Endodermal cell (in vitro differentiated cells): ENCODE measurements around the gene UBASH3B. TPM values are rescaled to one million over a fixed set of nuclear protein-coding genes. Genes with fewer than 3 reads are reported as not detected.

Experiments
- DNase-seq: peaks from one replicate; pipeline ENCODE4 v3.0.0-alpha.2; 2017
- H3K27ac ChIP-seq: 2 replicates; pipeline ENCODE4 v1.5.1; 2013; ENCODE audit warnings: mild to moderate bottlenecking, low read depth, low read length, moderate library complexity
- H3K27me3 ChIP-seq: 2 replicates; pipeline ENCODE4 v1.6.1; 2013; ENCODE audit warnings: mild to moderate bottlenecking, low read length, moderate library complexity; ENCODE audit not compliant: insufficient read depth, control insufficient read depth, poor library complexity, severe bottlenecking
- H3K36me3 ChIP-seq: 2 replicates; pipeline ENCODE4 v1.7.0; 2013; ENCODE audit warnings: mild to moderate bottlenecking, low read length, moderate library complexity; ENCODE audit not compliant: control insufficient read depth, insufficient read depth
- H3K4me1 ChIP-seq: one replicate; pipeline ENCODE4 v1.7.0; 2013; ENCODE audit warnings: low read length; ENCODE audit not compliant: control insufficient read depth, insufficient read depth
- H3K4me3 ChIP-seq: 2 replicates; pipeline ENCODE4 v1.5.1; 2013; ENCODE audit warnings: mild to moderate bottlenecking, low read length, moderate library complexity
- H3K9ac ChIP-seq: 2 replicates; pipeline ENCODE4 v1.6.1; 2013; ENCODE audit warnings: mild to moderate bottlenecking, low read length, moderate library complexity; ENCODE audit not compliant: poor library complexity, severe bottlenecking; ENCODE audit errors: extremely low read depth
- H3K9me3 ChIP-seq: 2 replicates; pipeline ENCODE4 v1.6.1; 2013; ENCODE audit warnings: mild to moderate bottlenecking, low read length, moderate library complexity; ENCODE audit not compliant: control insufficient read depth
- H3K27ac Mint-ChIP-seq: 2 replicates; pipeline ENCODE4 v1.8.0; 2020; ENCODE audit warnings: mixed read lengths
- H3K27me3 Mint-ChIP-seq: 2 replicates; pipeline ENCODE4 v1.8.0; 2021; ENCODE audit warnings: mild to moderate bottlenecking, mixed read lengths; ENCODE audit not compliant: insufficient read depth
- H3K36me3 Mint-ChIP-seq: 2 replicates; pipeline ENCODE4 v1.8.0; 2020; ENCODE audit warnings: low read depth, mixed read lengths
- H3K4me1 Mint-ChIP-seq: 2 replicates; pipeline ENCODE4 v1.8.0; 2020; ENCODE audit warnings: mixed read lengths
- H3K4me3 Mint-ChIP-seq: 2 replicates; pipeline ENCODE4 v1.8.0; 2020; ENCODE audit warnings: mild to moderate bottlenecking, moderate library complexity, mixed read lengths
- H3K9me3 Mint-ChIP-seq: 2 replicates; pipeline ENCODE4 v1.8.0; 2020; ENCODE audit warnings: mild to moderate bottlenecking, mixed read lengths
- CTCF ChIP-seq: fragments of 200-600 bp; sonication (generic); conservative IDR thresholded peaks from 2 replicates; pipeline ENCODE4 v1.5.0; 2021; ENCODE audit warnings: antibody characterized with exemption, mild to moderate bottlenecking
- WGBS, 2 experiments: methylation state at CpG; one replicate each; pipeline versions ENCODE4 v1.1.5 to v1.1.7; 2013; ENCODE audit warnings: missing lambda C conversion rate in 2 of 2, mixed read lengths in 1 of 2; ENCODE audit not compliant: insufficient coverage in 1 of 2, insufficient read length in 1 of 2; 5-methylcytosine and 5-hydroxymethylcytosine counted together
- total RNA-seq, 2 donors: library from RNA; stranded (reverse); fragmentation: NEBNext Ultra II Directional in 1 of 2; extraction: Animal tissue kit (Norgen Biotek cat#: 25700) in 1 of 2; gene quantifications; 2 replicates in 1 of 2; 3 replicates in 1 of 2; pipeline ENCODE4 v1.2.1, GENCODE V29; 2021

Gene UBASH3B
- total RNA-seq, 2 donors from 2014 or later = 6.0 to 9.0 TPM

- Mint-ChIP-seq H3K36me3 (no peaks in the 10 kb centered on the region), H3K27me3 (peaks cover 5% of the 10 kb centered on the region), H3K9me3 (no peaks in the 10 kb centered on the region), H3K4me1 (peaks cover 6% of the 10 kb centered on the region), H3K4me3 (no peak overlapping the region), H3K27ac (no peak overlapping the region)
- 87 to 91% methylated on average over 6 to 8 of the region's 8 CpGs for WGBS, 2 experiments
- H3K9ac ChIP-seq = no peak overlapping the region
- no peak overlapping the region for H3K27ac ChIP-seq
- no peaks in the 10 kb centered on the region for H3K36me3 ChIP-seq
- no peak for DNase-seq
- H3K27me3 ChIP-seq = no peaks in the 10 kb centered on the region
- no peak for TF ChIP-seq CTCF
- H3K4me3 ChIP-seq = no peak overlapping the region
- no peaks in the 10 kb centered on the region for H3K9me3 ChIP-seq
- H3K4me1 ChIP-seq = peaks cover 9% of the 10 kb centered on the region
These were observed 48.2 kb downstream of the UBASH3B start for GRCh38 chr11:122703541-122704272.

GRCh38 chr11:122705396-122705795, 49.9 kb downstream of the UBASH3B start:
- Histone ChIP-seq H3K4me3 (no peak overlapping the region), H3K27me3 (no peaks in the 10 kb centered on the region), H3K27ac (no peak overlapping the region), H3K9me3 (no peaks in the 10 kb centered on the region), H3K36me3 (no peaks in the 10 kb centered on the region), H3K4me1 (peaks cover 16% of the 10 kb centered on the region), H3K9ac (no peak overlapping the region)
- Mint-ChIP-seq H3K9me3 (no peaks in the 10 kb centered on the region), H3K36me3 (no peaks in the 10 kb centered on the region), H3K27ac (no peak overlapping the region), H3K4me1 (peaks cover 21% of the 10 kb centered on the region), H3K27me3 (peaks cover 7% of the 10 kb centered on the region), H3K4me3 (no peak overlapping the region)
- WGBS, 2 experiments = 91% methylated on average over 7 of the region's 7 CpGs; no CpG with 5 or more reads in 1 of the 2 experiments
- DNase-seq = no peak
- no peak for TF ChIP-seq CTCF

GRCh38 chr11:122706291-122707088, 51.0 kb downstream of the UBASH3B start:
- Histone ChIP-seq H3K27me3 (no peaks in the 10 kb centered on the region), H3K27ac (no peak overlapping the region), H3K9ac (no peak overlapping the region), H3K4me3 (no peak overlapping the region), H3K36me3 (no peaks in the 10 kb centered on the region), H3K9me3 (no peaks in the 10 kb centered on the region), H3K4me1 (peaks cover 18% of the 10 kb centered on the region)
- no peak overlapping the region for H3K27ac Mint-ChIP-seq
- DNase-seq = no peak
- no peak overlapping the region for H3K4me3 Mint-ChIP-seq
- 90 to 96% methylated on average over 3 of the region's 3 CpGs for WGBS, 2 experiments
- no peak for TF ChIP-seq CTCF
- H3K4me1 Mint-ChIP-seq = peaks cover 23% of the 10 kb centered on the region
- H3K27me3 Mint-ChIP-seq = peaks cover 9% of the 10 kb centered on the region
- H3K9me3 Mint-ChIP-seq = no peaks in the 10 kb centered on the region
- no peaks in the 10 kb centered on the region for H3K36me3 Mint-ChIP-seq
